Neural crest cell (in vitro differentiated cells): ENCODE results near the gene DUSP15. TPM values are rescaled to one million over a fixed set of nuclear protein-coding genes. Genes with fewer than 3 reads are reported as not detected.

ENCODE experiments used
- DNase-seq: peaks from one replicate; pipeline ENCODE4 v3.0.0; 2021; ENCODE audit warnings: low read depth, mixed read lengths, low spot score
- H3K27ac Mint-ChIP-seq: one replicate; pipeline ENCODE4 v1.8.0; 2021; ENCODE audit warnings: mild to moderate bottlenecking, mixed read lengths; ENCODE audit not compliant: unreplicated experiment
- H3K27me3 Mint-ChIP-seq: 2 replicates; pipeline ENCODE4 v1.8.0; 2021; ENCODE audit warnings: low read depth, mild to moderate bottlenecking, mixed read lengths
- H3K36me3 Mint-ChIP-seq: 2 replicates; pipeline ENCODE4 v1.8.0; 2021; ENCODE audit warnings: low read depth, mild to moderate bottlenecking, mixed read lengths
- H3K4me1 Mint-ChIP-seq: 2 replicates; pipeline ENCODE4 v1.8.0; 2021; ENCODE audit warnings: mixed read lengths
- H3K4me3 Mint-ChIP-seq: one replicate; pipeline ENCODE4 v1.8.0; 2021; ENCODE audit warnings: mild to moderate bottlenecking, mixed read lengths
- H3K9me3 Mint-ChIP-seq: 2 replicates; pipeline ENCODE4 v1.8.0; 2021; ENCODE audit warnings: mixed read lengths
- CTCF ChIP-seq: fragments of 200-600 bp; sonication (generic); conservative IDR thresholded peaks from 2 replicates; pipeline ENCODE4 v1.5.0; 2021; ENCODE audit warnings: antibody characterized with exemption, mild to moderate bottlenecking
- total RNA-seq: library from RNA; stranded (reverse); gene quantifications from 2 replicates; pipeline ENCODE4 v1.2.1, GENCODE V29; 2021

DUSP15 gene
- total RNA-seq, 1 donor from 2014 or later: 13.5 TPM

GRCh38 chr20:31849306-31849930, 20.9 kb downstream of the DUSP15 start:
- Mint-ChIP-seq H3K4me1 (no peaks in the 10 kb centered on the region), H3K27ac (no peak overlapping the region), H3K27me3 (peaks cover 29% of the 10 kb centered on the region), H3K36me3 (no peaks in the 10 kb centered on the region), H3K9me3 (no peaks in the 10 kb centered on the region), H3K4me3 (no peak overlapping the region)
- TF ChIP-seq CTCF: no peak
- DNase-seq: no peak

GRCh38 chr20:31848088-31848999, 22.0 kb downstream of the DUSP15 start:
- TF ChIP-seq CTCF: no peak
- no peaks in the 10 kb centered on the region for H3K36me3 Mint-ChIP-seq
- no peak for DNase-seq
- peaks cover 9% of the 10 kb centered on the region for H3K4me1 Mint-ChIP-seq
- no peak overlapping the region for H3K4me3 Mint-ChIP-seq
- H3K27ac Mint-ChIP-seq: no peak overlapping the region
- H3K27me3 Mint-ChIP-seq: peaks cover 25% of the 10 kb centered on the region
- no peaks in the 10 kb centered on the region for H3K9me3 Mint-ChIP-seq

GRCh38 chr20:31846793-31847138, 23.6 kb downstream of the DUSP15 start:
- Mint-ChIP-seq H3K27ac (no peak overlapping the region), H3K4me1 (peaks cover 22% of the 10 kb centered on the region), H3K27me3 (peaks cover 25% of the 10 kb centered on the region), H3K4me3 (no peak overlapping the region), H3K9me3 (no peaks in the 10 kb centered on the region), H3K36me3 (no peaks in the 10 kb centered on the region)
- TF ChIP-seq CTCF: peak; percentile 23
- no peak for DNase-seq

GRCh38 chr20:31845300-31845863, 24.9 kb downstream of the DUSP15 start, which contains the start of gene FOXS1:
Gene FOXS1 (minus strand): TSS chr20:31845604. CDS start chr20:31845542, 62 bp downstream.
- H3K4me1 Mint-ChIP-seq: peaks cover 22% of the 10 kb centered on the region
- no peaks in the 10 kb centered on the region for H3K9me3 Mint-ChIP-seq
- H3K4me3 Mint-ChIP-seq: no peak within 1 kb of the TSS
- no peak for TF ChIP-seq CTCF
- no peaks in the 10 kb centered on the region for H3K36me3 Mint-ChIP-seq
- peaks cover 14% of the 10 kb centered on the region for H3K27me3 Mint-ChIP-seq
- no peak within 1 kb of the TSS for H3K27ac Mint-ChIP-seq
- peak; percentile 37 for DNase-seq

GRCh38 chr20:31844737-31845299, 25.5 kb downstream of the DUSP15 start:
- H3K9me3 Mint-ChIP-seq: no peaks in the 10 kb centered on the region
- H3K36me3 Mint-ChIP-seq: no peaks in the 10 kb centered on the region
- peaks cover 22% of the 10 kb centered on the region for H3K4me1 Mint-ChIP-seq
- H3K27ac Mint-ChIP-seq: no peak overlapping the region
- TF ChIP-seq CTCF: no peak
- no peak for DNase-seq
- peaks cover 8% of the 10 kb centered on the region for H3K27me3 Mint-ChIP-seq
- no peak overlapping the region for H3K4me3 Mint-ChIP-seq
